Measurements from ENCODE around the gene COL24A1.
"Not testable (repeated sequence)": the region's sequence is repeated elsewhere in the genome, so short reads cannot be mapped to it uniquely, and the experiment has no call there.

Gene COL24A1

DNA sequence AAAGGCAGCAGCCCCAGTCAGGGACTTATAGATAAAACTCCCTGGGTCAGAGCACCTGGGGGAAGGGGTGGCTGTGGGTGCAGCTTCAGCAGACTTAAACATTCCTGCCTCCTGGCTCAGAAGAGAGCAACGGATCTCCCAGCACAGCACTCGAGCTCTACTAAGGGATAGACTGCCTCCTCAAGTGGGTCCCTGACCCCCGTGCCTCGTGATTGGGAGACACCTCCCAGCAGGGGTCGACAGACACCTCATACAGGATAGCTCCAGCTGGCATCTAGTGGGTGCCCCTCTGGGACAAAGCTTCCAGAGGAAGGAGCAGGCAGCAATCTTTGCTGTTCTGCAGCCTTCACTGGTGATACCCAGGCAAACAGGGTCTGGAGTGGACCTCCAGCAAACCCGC, 84.1 kb downstream of the COL24A1 start:
- not testable (repeated sequence) for DNase-seq

DNA sequence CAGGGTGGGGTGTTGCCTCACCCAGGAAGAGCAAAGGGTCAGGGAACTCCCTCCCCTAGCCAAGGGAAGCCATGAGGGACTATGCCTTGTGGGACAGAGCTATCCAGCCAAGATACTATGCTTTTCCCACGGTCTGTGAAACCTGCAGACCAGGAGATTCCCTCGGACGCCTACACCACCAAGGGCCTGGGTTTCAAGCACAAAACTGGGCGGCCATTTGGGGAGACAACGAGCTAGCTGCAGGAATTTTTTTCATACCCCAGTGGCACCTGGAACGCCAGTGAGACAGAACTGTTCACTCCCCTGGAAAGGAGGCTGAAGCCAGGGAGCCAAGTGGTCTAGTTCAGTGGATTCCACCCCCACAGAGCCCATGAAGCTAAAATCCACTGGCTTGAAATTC, 84.7 kb downstream of the COL24A1 start:
- not testable (repeated sequence) for DNase-seq

DNA sequence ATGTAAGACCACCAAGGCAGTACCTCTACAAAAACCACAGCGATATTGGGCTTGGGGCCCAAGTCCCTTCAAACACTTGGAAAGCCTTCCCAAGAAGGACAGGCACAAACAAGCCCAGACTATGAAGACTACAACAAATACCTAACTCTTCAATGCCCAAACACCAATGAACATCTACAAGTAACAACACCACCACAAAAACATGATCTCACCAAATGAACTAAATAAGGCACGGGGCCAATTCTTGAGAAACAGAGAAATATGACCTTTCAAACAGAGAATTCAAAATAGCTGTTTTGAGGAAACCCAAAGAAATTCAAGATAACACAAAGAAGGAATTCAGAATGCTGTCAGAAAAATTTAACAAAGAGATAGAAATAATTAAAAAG, 86.8 kb downstream of the COL24A1 start:
- no peak for DNase-seq

- DNase-seq = no peak
Observed at GRCh38 chr1:86068841-86069756, 87.5 kb downstream of the COL24A1 start.

GRCh38 chr1:86068271-86068721, 88.3 kb downstream of the COL24A1 start:
- no peak for DNase-seq

DNA sequence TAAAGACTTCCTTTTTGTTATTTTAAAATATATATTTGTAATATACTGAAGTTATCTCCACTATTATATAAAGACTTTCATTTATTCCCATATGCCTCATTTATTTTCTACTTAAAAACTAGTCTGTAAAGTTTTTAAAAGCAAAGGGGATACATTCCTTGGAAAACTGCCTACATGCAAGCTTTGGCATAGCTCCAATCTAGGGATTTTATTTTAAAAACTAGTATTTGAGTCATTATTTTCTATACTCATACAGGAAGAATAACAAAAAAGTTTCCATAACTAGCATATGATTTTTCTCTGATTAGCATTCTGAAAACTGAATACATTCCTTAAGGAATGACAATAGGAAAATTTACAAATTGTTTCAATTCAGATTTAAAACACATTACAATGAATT, 88.9 kb downstream of the COL24A1 start:
- DNase-seq = no peak

DNA sequence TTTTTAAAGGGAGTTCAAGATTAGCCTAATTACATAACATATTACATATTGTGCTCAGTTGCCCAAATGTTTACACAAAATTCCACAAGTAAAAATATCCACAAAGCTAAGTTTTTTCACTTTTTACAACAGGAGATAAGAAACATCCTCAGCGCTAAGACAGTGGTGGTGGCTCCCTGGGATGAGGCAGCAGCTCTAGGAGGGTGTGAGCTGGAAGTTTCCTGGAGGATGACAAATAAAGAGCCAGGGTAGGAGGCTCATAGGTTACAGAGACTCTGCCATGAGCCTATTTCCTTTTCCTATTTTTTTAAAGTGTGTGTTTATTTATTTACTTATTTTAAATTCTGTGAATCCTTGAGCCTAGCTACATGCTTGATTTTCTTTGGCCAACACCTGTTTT, 91.7 kb downstream of the COL24A1 start:
- no peak for DNase-seq

GRCh38 chr1:86063721-86064120, 92.9 kb downstream of the COL24A1 start:
- DNase-seq = no peak

GRCh38 chr1:86062453-86062852, 94.1 kb downstream of the COL24A1 start:
- peak in 2 of 3 experiments; percentile 10 to 56 for DNase-seq

DNA sequence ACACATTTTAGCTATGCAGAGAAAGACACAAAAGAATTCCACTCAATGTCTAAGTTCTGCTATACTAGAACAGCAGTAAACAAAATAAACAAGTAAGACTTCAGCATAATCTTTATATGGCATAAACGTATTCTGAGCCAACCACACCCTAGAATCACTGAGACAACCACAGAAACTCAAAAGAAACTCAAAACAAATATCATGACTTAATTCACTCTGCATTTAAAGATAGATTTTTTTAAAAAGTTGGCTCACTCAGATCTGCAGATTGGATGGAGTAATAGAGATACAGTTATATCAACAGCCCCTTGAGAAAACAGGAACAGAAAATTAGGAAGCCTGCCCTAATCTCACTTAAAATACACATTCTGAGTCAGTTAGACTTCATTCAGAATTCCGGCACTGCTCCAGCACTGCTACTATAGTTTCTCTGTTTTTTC, 95.0 kb downstream of the COL24A1 start:
- no peak for DNase-seq

GRCh38 chr1:86054396-86054795, 102.2 kb downstream of the COL24A1 start:
- DNase-seq = no peak

GRCh38 chr1:86052948-86053698, 103.4 kb downstream of the COL24A1 start:
- no peak for DNase-seq

DNA sequence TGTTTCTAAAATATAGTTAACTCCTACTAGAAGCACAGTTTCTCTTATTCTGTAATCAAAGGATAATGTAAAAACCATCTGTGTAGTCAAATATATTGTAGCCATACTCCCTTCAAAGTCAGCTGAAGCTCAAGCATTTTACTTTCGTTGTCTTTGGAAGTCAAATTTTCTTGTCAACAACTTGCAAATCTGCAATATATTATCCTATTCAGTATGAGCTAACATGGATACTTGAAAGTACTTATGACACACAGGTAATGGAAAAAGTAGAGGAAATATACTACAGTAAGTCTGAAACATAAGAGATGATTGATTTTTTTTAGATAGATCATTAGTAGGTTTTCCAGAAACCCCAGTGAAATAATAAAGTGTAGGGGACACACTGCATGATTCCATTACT, 121.5 kb downstream of the COL24A1 start:
- no peak for DNase-seq

GRCh38 chr1:86030180-86030579, 126.4 kb downstream of the COL24A1 start:
- no peak for DNase-seq

DNA sequence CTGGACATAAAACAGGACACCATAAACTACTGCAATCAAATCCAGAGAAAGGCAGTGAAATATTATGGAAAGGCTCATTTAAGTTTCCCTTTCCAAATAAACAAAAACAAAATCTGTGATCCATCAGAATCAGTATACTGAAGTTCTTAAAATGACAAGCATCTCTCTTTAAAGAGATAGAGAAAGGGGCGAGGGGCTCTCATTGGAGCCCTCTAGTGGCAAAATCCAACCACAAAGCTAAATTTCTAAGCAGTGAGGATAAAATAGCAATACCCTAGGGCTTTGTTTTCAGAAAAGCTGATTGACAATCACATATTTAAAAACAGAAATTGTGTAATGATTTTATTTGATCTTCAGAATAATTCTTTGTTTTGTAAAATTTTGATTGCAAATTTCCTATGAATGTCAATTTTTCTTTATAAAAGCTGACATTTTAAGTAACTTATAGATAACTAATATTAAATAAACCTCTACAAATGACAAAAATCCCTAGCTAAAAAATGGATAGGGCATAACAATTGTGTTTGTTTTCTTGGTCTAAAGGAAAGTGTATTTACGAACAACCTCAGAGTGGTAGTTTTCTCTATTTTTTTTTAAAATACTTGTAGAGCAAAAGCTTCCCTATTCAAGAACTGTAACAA, 138.2 kb downstream of the COL24A1 start:
- DNase-seq = peak; percentile 12 to 73 (median 18)

DNA sequence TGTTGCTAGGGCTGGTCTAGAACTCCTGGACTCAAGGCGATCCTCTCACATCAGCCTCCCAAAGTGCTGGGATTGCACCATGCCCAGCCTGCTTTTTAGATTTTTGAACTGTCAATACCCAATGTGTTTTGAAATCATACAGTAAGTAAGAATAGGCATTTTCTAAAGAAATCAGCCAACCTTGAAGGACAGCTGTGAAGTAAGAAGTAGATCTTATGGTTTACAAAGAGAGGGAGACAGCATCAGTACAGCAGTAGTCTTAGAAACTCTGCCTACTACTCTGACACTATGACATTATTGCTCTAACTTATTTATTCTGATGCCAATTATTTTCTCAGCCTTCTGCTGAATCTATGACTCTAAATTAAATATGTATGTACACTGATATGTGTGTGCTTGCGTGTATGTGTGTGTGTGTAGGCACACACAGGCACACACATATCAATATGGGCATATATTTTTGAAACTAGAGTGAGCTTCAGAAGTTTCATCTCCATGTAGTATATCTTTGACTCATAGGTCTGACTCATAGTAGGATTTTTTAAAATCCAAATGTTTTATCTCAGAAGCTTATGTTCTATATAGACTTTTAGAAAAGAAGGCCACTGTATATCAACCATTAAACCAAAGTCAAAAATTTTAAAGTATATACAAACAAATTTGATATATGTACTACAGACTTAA, 140.4 kb downstream of the COL24A1 start:
- DNase-seq = no peak

DNA sequence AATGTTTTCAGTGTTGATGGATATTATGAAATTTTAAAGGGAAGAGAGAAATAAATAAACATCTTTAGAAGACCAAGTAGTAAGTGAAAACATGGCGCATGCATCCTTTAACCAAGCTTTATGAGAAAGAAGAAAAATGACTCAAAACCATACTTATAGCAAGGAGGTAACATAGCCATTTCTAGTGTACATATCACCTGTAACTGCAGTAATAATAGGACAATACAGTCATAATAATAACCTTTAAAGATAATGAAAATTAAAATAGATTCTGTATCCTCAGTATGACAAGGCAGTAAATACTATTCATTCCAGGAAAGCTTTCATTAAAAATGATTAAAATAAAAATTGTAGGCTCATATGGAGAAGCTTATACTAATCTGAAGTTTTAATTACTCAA, 141.2 kb downstream of the COL24A1 start:
- DNase-seq = no peak

DNA sequence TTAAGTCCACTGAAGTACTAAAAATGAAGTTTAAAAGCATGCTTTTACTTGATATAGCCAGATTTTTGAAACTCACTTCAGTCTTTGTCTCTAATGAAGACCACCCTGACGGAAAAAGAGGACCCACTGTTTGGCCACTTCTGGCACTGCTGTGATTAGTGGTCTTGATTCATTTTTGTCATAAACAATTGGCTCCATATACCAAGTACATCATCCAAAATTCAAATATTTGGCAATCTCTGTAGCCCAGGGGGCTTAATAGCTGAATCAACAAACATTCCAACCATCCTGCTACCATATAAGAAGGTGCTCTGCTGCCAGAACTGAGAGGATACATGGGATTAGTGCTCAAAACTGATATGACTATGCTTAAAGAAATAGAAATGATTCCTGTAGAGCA, 156.0 kb downstream of the COL24A1 start:
- no peak for DNase-seq

DNA sequence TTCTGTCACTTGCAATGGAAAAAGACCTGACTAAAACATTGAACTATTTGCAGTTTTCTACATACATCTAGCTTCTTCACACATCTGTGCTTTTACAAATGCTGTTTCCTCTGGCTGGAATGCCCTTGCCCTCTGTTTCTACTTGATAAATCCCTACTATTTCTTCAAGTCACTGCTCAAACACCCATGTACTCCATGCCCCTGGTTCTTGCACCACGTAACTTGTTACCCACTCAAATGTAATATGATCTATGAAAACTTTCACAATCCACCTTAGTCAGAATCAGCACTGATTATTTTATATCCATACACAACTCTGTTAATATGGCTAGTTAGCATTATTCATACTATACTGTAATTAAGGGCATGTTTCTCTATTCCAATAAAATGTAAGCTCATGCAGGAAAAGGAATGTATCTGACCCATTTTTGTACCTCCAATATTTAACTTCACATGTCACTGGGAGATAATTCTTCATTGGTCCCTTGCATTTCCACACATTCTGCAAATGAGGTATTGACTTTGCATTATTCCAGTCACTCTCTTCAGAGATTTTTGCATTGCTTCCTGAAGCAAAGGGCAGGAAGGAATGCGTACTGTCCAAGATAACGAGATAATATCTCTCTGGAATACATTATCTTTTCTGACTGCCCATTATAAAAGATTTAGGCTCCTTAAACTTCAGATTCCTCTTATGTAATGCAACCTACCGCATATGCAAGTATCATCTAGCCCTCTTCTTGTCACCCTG, 158.3 kb downstream of the COL24A1 start:
- no peak for DNase-seq

DNA sequence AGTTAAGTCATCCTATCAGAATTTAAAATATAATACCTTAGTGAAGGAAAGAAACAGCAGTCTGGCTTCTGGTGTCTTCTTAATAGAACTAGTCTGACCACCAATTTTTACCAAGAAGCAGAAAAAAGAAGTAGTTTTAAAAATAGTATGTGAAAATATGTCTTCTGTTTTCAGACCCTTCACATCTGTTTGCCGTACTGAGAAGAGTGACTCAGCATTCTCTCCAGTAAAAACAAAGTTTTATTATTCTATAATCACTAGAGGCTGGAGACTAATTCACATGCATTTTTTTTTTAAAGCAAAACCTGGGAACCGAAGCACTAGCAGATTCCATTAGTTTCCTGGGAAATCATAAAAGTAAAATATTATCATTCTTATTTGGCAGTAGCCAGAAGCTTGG, 163.8 kb downstream of the COL24A1 start:
- no peak for DNase-seq

DNA sequence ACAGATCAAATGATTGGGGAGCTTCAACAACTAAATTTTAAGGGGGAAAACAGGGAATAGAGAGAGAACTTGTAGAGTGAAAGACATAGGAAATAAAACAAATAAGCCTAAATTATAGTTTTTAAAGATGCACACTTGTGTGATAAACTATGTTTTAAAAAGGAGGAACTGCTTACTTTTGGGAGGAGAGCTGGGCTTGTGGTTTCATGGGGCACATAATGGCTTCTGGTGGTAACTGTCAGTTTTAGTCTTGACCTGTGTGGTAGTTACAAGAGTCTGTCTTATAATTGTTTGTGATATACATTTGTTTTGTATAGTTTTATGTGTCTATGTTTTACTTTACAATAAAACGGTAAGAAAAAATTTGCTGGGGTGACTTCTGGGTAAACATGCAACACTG, 165.3 kb downstream of the COL24A1 start:
- no peak for DNase-seq

- no peak for DNase-seq
Observed at GRCh38 chr1:85984636-85985035, 171.9 kb downstream of the COL24A1 start.
